HG03060 (cell line): ENCODE measurements around the gene PCDHA12.
"Not testable (repeated sequence)": the region's sequence is repeated elsewhere in the genome, so short reads cannot be mapped to it uniquely, and the experiment has no call there.

Experiments used
- ATAC-seq: cut with Tn5 transposase; IDR thresholded peaks from one replicate; pipeline ENCODE4 v1.9.1; 2021; ENCODE audit warnings: low read depth, moderate number of reproducible peaks; ENCODE audit not compliant: unreplicated experiment

The PCDHA12 gene, protein sequence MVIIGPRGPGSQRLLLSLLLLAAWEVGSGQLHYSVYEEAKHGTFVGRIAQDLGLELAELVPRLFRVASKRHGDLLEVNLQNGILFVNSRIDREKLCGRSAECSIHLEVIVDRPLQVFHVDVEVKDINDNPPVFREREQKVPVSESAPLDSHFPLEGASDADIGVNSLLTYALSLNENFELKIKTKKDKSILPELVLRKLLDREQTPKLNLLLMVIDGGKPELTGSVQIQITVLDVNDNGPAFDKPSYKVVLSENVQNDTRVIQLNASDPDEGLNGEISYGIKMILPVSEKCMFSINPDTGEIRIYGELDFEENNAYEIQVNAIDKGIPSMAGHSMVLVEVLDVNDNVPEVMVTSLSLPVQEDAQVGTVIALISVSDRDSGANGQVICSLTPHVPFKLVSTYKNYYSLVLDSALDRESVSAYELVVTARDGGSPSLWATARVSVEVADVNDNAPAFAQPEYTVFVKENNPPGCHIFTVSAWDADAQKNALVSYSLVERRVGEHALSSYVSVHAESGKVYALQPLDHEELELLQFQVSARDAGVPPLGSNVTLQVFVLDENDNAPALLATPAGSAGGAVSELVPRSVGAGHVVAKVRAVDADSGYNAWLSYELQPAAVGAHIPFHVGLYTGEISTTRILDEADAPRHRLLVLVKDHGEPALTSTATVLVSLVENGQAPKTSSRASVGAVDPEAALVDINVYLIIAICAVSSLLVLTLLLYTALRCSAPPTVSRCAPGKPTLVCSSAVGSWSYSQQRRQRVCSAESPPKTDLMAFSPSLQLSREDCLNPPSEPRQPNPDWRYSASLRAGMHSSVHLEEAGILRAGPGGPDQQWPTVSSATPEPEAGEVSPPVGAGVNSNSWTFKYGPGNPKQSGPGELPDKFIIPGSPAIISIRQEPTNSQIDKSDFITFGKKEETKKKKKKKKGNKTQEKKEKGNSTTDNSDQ

DNA sequence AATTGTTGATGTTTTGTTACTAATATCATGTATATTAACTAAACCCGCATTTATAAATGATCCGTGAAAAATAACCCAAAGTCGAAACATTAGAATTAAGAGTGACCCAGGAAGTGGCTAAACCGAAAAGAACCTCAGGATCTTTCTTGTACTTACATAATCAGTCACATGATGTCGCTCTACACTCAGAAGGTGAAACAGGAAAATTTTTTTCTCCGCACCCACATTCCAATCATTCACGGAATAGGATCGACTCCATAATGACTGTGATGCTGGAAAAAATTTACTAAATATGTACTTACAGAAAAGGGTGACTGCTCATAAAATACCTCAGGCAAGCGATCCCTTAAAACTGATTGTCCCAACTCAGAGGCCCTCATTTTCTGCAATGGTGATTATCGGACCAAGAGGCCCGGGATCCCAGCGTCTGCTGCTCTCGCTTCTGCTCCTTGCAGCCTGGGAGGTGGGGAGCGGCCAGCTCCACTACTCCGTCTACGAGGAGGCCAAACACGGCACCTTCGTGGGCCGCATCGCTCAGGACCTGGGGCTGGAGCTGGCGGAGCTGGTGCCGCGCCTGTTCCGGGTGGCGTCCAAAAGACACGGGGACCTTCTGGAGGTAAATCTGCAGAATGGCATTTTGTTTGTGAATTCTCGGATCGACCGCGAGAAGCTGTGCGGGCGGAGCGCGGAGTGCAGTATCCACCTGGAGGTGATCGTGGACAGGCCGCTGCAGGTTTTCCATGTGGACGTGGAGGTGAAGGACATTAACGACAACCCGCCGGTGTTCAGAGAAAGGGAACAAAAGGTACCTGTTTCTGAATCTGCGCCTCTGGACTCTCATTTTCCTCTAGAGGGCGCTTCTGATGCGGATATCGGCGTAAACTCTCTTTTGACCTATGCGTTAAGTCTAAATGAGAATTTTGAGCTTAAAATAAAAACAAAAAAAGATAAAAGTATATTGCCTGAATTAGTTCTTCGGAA, at the start of gene PCDHA12:
PCDHA12 (plus strand) TSS at position 224 of the 981 bp plus-strand sequence; CDS start at position 389, 165 bp downstream.
- no peak for ATAC-seq

DNA sequence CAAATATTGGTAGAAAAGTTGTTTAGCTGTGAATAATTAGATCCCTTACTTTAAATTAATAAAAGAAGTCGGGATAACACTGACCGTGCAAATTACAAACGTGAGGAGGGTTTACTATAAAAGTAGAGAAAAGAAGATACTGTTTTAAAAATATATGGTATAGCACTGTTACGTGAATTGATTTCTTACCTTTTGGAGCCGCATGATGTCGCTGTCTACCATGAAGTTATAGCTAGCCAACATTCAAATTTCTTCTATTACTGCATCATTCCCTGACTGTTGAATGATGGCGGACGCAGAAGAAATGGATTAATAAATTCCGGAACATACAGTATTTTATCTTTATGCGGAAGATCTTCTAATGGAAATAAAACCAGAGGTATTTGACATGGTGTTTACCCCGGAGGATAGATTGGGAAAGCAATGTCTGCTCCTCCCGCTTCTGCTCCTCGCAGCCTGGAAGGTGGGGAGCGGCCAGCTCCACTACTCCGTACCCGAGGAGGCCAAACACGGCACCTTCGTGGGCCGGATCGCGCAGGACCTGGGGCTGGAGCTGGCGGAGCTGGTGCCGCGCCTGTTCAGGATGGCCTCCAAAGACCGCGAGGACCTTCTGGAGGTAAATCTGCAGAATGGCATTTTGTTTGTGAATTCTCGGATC, 47.3 kb upstream of the PCDHA12 start, which contains the start of gene PCDHA6:
PCDHA6 (plus strand) TSS at position 257 of the 658 bp plus-strand sequence; CDS start at position 389, 132 bp downstream.
- no peak for ATAC-seq

DNA sequence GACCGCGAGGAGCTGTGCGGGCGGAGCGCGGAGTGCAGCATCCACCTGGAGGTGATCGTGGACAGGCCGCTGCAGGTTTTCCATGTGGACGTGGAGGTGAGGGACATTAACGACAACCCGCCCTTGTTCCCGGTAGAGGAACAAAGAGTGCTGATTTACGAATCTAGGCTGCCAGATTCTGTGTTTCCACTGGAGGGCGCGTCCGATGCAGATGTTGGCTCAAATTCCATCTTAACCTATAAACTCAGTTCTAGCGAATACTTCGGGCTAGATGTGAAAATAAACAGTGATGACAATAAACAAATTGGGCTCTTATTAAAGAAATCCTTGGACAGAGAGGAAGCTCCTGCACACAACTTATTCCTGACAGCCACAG, 46.8 kb upstream of the PCDHA12 start:
- ATAC-seq, result no peak

DNA sequence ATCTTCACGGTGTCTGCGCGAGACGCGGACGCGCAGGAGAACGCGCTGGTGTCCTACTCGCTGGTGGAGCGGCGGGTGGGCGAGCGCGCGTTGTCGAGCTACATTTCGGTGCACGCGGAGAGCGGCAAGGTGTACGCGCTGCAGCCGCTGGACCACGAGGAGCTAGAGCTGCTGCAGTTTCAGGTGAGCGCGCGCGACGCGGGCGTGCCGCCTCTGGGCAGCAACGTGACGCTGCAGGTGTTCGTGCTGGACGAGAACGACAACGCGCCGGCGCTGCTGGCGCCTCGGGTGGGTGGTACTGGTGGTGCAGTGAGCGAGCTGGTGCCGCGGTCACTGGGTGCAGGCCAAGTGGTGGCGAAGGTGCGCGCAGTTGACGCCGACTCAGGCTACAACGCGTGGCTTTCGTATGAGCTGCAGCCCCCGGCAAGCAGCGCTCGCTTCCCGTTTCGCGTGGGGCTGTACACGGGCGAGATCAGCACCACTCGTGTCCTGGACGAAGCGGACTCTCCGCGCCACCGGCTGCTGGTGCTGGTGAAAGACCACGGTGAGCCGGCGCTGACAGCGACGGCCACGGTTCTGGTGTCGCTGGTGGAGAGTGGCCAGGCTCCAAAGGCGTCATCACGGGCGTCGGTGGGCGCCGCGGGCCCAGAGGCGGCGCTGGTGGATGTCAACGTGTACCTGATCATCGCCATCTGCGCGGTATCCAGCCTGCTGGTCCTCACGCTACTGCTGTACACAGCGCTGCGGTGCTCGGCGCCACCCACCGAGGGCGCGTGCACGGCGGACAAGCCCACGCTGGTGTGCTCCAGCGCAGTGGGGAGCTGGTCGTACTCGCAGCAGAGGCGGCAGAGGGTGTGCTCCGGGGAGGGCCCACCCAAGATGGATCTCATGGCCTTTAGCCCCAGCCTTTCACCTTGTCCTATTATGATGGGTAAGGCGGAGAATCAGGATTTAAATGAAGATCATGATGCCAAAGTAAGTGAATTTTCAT, 45.3 kb upstream of the PCDHA12 start:
- ATAC-seq, result not testable (repeated sequence)

DNA sequence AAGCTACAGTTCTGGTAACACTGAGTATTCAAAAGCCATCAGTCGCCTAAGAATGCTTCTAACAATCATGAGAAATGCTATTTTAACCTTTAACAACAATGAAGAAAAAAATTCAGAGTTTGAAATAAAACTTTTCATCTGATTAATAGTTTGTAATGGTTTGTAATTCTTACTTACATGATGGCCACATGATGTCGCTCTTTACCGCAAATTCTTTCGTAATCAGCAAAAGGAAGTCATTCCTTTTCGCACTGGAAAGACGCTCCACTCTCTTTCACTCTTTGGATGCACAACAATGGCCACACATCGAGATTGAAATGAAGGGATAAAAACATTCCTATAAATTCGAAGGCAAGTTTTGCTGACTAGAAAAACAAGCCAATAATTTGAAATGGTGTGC, 41.1 kb upstream of the PCDHA12 start, which contains the start of gene PCDHA7:
PCDHA7 (plus strand) TSS at position 277 of the 400 bp plus-strand sequence; CDS start at position 392, 115 bp downstream.
- ATAC-seq, result no peak

DNA sequence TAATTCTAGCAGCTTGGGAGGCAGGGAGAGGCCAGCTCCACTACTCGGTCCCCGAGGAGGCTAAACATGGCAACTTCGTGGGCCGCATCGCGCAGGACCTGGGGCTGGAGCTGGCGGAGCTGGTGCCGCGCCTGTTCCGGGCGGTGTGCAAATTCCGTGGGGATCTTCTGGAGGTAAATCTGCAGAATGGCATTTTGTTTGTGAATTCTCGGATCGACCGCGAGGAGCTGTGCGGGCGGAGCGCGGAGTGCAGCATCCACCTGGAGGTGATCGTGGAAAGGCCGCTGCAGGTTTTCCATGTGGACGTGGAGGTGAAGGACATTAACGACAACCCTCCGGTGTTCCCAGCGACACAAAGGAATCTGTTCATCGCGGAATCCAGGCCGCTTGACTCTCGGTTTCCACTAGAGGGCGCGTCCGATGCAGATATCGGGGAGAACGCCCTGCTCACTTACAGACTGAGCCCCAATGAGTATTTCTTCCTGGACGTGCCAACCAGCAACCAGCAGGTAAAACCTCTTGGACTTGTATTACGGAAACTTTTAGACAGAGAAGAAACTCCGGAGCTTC, 40.6 kb upstream of the PCDHA12 start:
- ATAC-seq, result not testable (repeated sequence)

DNA sequence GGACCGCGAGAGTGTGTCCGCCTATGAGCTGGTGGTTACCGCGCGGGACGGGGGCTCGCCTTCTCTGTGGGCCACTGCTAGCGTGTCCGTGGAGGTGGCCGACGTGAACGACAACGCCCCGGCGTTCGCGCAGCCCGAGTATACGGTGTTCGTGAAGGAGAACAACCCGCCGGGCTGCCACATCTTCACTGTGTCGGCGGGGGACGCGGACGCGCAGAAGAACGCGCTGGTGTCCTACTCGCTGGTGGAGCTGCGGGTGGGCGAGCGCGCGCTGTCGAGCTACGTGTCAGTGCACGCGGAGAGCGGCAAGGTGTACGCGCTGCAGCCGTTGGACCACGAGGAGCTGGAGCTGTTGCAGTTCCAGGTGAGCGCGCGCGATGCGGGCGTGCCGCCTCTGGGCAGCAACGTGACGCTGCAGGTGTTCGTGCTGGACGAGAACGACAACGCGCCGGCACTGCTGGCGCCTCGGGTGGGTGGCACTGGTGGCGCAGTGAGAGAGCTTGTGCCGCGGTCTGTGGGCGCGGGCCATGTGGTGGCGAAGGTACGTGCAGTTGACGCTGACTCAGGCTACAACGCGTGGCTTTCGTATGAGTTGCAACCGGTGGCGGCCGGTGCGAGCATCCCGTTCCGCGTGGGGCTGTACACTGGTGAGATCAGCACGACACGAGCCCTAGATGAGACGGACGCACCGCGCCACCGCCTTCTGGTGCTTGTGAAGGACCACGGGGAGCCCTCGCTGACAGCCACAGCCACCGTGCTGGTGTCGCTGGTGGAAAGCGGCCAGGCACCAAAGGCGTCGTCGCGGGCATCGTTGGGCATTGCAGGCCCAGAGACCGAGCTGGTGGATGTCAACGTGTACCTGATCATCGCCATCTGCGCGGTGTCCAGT, 39.2 kb upstream of the PCDHA12 start:
- ATAC-seq, result no peak

DNA sequence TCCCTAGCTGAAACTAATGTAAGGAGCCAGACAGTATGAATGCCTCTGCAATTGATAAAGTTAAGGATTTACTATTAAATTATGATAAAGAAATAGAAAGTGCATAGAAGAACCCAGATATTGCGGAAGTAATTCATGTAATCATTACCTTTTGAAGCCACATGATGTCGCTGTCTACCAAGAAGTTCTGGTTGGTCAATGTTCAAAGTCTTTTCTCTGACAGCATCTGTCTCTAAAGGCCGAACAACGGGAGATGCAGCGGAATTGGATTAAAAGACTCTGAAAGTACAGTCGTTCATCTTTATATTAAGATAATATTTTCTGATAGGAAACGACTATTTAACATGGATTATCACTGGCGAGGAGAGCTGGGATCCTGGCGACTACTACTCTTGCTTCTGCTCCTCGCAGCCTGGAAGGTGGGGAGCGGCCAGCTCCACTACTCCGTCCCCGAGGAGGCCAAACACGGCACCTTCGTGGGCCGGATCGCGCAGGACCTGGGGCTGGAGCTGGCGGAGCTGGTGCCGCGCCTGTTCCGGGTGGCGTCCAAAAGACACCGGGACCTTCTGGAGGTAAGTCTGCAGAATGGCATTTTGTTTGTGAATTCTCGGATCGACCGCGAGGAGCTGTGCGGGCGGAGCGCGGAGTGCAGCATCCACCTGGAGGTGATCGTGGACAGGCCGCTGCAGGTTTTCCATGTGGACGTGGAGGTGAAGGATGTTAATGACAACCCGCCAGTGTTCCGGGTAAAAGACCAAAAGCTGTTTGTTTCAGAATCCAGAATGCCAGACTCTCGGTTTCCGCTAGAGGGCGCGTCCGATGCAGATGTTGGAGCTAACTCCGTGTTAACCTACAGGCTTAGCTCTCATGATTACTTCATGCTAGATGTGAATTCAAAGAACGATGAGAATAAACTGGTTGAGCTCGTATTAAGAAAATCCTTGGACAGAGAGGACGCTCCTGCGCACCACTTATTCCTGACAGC, 33.8 kb upstream of the PCDHA12 start, which contains the start of gene PCDHA8:
PCDHA8 (plus strand) TSS at position 210 of the 985 bp plus-strand sequence; CDS start at position 345, 135 bp downstream.
- no peak for ATAC-seq

DNA sequence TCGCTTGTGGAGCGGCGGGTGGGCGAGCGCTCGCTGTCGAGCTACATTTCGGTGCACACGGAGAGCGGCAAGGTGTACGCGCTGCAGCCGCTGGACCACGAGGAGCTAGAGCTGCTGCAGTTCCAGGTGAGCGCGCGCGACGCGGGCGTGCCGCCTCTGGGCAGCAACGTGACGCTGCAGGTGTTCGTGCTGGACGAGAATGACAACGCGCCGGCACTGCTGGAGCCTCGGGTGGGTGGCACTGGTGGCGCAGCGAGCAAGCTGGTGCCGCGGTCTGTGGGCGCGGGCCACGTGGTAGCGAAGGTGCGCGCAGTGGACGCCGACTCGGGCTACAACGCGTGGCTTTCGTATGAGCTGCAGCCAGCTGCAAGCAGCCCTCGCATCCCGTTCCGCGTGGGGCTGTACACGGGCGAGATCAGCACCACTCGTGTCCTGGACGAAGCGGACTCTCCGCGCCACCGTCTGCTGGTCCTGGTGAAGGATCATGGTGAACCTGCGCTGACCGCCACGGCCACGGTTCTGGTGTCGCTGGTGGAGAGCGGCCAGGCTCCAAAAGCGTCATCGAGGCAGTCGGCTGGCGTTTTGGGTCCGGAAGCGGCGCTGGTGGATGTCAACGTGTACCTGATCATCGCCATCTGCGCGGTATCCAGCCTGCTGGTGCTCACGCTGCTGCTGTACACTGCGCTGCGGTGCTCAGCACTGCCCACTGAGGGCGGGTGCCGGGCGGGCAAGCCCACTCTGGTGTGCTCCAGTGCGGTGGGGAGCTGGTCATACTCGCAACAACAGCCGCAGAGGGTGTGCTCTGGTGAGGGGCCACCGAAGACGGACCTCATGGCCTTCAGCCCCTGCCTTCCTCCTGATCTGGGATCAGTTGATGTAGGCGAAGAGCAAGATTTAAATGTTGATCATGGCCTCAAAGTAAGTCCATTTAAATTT, 32.0 kb upstream of the PCDHA12 start:
- no peak for ATAC-seq

DNA sequence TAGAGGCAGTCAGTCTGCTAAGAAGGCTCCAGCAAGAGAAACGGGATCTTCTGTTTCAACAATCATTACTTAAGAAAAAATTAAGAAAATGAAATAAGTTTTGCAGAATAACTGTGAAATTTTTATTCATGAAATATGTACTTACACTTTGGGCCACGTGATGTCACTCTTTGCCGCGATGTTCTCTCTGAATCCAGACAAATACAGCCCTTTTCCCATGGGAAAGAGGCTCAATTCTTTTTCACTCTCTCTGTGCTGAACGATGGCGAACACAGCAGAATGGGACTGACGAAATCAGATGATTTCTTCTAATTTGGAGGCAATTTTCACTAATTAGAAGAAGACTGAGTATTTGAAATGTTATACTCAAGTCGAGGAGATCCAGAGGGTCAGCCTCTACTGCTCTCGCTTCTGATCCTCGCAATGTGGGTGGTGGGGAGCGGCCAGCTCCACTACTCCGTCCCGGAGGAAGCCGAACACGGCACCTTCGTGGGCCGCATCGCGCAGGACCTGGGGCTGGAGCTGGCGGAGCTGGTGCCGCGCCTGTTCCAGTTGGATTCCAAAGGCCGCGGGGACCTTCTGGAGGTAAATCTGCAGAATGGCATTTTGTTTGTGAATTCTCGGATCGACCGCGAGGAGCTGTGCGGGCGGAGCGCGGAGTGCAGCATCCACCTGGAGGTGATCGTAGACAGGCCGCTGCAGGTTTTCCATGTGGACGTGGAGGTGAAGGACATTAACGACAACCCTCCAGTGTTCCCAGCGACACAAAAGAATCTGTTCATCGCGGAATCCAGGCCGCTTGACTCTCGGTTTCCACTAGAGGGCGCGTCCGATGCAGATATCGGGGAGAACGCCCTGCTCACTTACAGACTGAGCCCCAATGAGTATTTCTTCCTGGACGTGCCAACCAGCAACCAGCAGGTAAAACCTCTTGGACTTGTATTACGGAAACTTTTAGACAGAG, 26.7 kb upstream of the PCDHA12 start, which contains the start of gene PCDHA9:
PCDHA9 (plus strand) TSS at position 244 of the 964 bp plus-strand sequence; CDS start at position 358, 114 bp downstream.
- not testable (repeated sequence) for ATAC-seq

DNA sequence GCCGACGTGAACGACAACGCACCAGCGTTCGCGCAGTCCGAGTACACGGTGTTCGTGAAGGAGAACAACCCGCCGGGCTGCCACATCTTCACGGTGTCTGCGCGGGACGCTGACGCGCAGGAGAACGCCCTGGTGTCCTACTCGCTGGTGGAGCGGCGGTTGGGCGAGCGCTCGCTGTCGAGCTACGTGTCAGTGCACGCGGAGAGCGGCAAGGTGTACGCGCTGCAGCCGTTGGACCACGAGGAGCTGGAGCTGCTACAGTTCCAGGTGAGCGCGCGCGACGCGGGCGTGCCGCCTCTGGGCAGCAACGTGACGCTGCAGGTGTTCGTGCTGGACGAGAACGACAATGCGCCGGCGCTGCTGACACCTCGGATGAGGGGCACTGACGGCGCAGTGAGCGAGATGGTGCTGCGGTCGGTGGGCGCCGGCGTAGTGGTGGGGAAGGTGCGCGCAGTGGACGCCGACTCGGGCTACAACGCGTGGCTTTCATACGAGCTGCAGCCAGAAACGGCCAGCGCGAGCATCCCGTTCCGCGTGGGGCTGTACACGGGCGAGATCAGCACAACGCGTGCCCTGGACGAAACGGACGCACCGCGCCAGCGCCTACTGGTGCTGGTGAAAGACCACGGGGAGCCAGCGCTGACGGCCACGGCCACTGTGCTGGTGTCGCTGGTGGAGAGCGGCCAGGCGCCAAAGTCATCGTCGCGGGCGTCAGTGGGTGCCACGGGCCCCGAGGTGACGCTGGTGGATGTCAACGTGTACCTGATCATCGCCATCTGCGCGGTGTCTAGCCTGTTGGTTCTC, 25.1 kb upstream of the PCDHA12 start:
- not testable (repeated sequence) for ATAC-seq
